NCI-H2081 (cell line): ENCODE results near the gene WDR6.

ENCODE experiments used
- DNase-seq, 2 experiments: peaks; one replicate each; lab custom pipeline; 2025; lab: John Stamatoyannopoulos, UW

WDR6 gene

DNA sequence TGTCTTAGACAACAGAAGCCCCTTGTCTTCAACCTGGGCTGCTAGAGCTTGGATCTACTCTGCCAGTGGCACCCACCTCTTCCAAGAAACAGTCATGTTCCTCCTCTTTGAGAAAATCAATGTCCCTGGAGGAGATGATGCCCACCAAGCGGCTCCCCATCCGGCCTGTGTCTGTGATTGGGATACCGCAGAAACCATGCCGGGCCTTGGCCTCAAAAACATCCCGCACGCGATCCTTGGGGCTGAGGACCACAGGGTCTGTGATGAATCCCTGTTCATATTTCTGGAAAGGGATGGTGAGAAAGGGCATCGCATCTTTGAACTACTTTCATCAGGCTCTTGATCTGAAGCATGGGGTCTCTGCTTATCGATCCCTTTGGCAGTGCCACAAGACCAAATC lies 20.4 kb downstream of the WDR6 start:
- no peak for DNase-seq

GRCh38 chr3:49028298-49028672 lies 21.1 kb downstream of the WDR6 start:
- no peak for DNase-seq

- peak; percentile 83 to 90 for DNase-seq
Observed at GRCh38 chr3:49028673-49029562, 21.7 kb downstream of the WDR6 start, which contains the start of gene IMPDH2. TSS of gene IMPDH2 (minus strand) at chr3:49029398. CDS start at chr3:49029350, 48 bp downstream.

- no peak for DNase-seq
Observed at GRCh38 chr3:49029563-49029884, 22.3 kb downstream of the WDR6 start.

GRCh38 chr3:49030321-49030720 lies 23.1 kb downstream of the WDR6 start:
- no peak for DNase-seq

- DNase-seq = no peak
Observed at GRCh38 chr3:49032646-49033304, 25.6 kb downstream of the WDR6 start.

GRCh38 chr3:49034650-49035049 lies 27.5 kb downstream of the WDR6 start:
- no peak for DNase-seq

- DNase-seq = no peak
Observed at GRCh38 chr3:49035281-49035680, 28.1 kb downstream of the WDR6 start.

DNA sequence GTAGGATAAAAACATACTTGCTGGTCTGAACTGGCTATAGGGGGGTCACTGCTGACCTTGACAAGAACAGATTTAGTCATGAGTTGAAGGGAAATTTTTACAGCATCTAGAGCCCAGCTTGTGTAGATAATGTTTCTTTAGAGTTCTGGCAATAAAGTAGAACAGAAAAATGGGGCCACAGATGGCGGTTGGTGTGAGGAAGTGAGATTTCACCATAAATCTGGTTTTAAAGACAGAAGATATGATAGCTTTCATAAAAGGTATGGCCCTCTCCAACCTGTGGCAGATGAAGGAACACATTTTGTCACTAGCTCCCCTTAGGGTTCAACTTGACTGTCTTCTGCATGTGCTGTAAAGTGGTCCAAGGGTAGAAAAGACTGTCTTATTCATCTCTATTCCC lies 46.4 kb downstream of the WDR6 start:
- DNase-seq = no peak

DNA sequence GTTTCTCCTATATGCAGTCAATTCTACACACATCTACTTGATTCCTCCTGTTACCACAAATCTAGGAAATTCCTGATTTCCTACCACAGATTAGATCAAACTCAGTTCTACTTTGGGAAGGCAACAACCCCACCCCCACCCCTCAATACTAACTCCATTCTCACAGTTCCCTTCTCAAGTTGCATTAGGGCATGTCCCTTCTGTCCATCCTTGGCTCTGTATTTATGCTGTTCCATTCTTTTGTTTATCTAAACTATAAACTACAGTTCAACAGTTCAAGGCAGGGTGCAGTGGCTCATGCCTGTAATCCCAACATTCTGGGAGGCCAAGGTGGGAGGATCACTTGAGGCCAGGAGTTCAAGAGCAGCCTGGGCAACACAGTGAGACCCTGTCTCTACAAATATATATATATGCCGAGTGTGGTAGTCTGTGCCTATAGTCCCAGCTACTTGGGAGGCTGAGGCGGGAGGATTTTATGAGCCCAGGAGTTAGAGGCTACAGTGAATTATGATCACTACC lies 47.2 kb downstream of the WDR6 start:
- DNase-seq = no peak

DNA sequence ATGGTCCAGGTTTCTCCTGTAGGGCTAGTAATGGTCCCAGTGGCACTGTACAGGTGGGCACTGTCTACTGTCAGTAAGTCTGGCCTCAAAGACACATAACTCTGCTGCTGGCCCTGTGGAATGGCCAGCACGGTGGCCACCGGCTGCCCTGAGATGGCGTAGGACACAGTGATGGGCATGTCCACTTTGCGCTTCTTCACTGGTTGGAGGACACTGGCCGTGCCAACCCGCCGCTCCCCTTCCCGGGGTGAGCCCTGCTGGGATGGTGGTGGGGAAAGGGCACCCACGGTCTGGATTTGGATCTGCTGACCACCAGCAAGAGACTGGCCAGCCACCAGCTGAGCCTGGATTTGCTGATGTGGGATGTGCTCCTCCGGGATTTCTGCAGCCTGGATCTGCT lies 50.1 kb downstream of the WDR6 start:
- no peak for DNase-seq

DNA sequence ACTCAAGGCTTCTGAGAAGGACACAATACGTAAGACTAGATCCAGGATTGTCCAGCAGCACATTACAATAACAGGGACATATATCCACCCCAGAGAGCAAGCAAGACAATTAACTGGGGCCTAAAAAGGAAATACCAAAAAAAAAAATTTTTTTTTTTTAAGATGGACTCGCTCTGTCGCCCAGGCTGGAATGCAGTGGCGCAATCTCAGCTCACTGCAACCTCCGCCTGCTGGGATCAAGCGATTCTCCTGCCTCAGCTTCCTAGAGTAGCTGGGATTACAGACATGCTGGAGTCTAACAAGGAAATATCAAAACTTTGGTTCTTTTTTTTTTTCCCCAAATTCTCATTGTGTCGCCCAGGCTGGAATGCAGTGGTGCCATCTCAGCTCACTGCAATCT lies 50.8 kb downstream of the WDR6 start:
- no peak for DNase-seq
